ENCODE data around the gene RNASEL.

RNASEL gene

GRCh38 chr1:182621906-182622305 is 32.9 kb upstream of the RNASEL start:
- in situ Hi-C loops (cut with HindIII; ENCODE audit: low sequenced_read_pairs): no loop called here

GRCh38 chr1:182620924-182621585 is 32.0 kb upstream of the RNASEL start:
- in situ Hi-C loops (cut with HindIII; ENCODE audit: low sequenced_read_pairs): no loop called here

- in situ Hi-C loops (cut with HindIII; ENCODE audit: low sequenced_read_pairs): no loop called here
Observed at GRCh38 chr1:182617734-182618351, 28.8 kb upstream of the RNASEL start.

GRCh38 chr1:182617014-182617429 is 28.0 kb upstream of the RNASEL start:
- in situ Hi-C loops (cut with HindIII; ENCODE audit: low sequenced_read_pairs): no loop called here

- in situ Hi-C loops (cut with HindIII; ENCODE audit: low sequenced_read_pairs): no loop called here
Observed at GRCh38 chr1:182616130-182617013, 27.3 kb upstream of the RNASEL start.

GRCh38 chr1:182615468-182616129 is 26.5 kb upstream of the RNASEL start:
- in situ Hi-C loops (cut with HindIII; ENCODE audit: low sequenced_read_pairs): no loop called here

GRCh38 chr1:182614796-182615454 is 25.9 kb upstream of the RNASEL start:
- in situ Hi-C loops (cut with HindIII; ENCODE audit: low sequenced_read_pairs): no loop called here

- in situ Hi-C loops (cut with HindIII; ENCODE audit: low sequenced_read_pairs): no loop called here
Observed at GRCh38 chr1:182611787-182612186, 22.7 kb upstream of the RNASEL start.

- in situ Hi-C loops (cut with HindIII; ENCODE audit: low sequenced_read_pairs): no loop called here
Observed at GRCh38 chr1:182611326-182611725, 22.3 kb upstream of the RNASEL start.

GRCh38 chr1:182610606-182611194 is 21.6 kb upstream of the RNASEL start:
- in situ Hi-C loops (cut with HindIII; ENCODE audit: low sequenced_read_pairs): no loop called here

GRCh38 chr1:182608845-182609610 is 20.0 kb upstream of the RNASEL start:
- in situ Hi-C loops (cut with HindIII; ENCODE audit: low sequenced_read_pairs): no loop called here

GRCh38 chr1:182608236-182608635 is 19.2 kb upstream of the RNASEL start:
- in situ Hi-C loops (cut with HindIII; ENCODE audit: low sequenced_read_pairs): no loop called here

- in situ Hi-C loops (cut with HindIII; ENCODE audit: low sequenced_read_pairs): no loop called here
Observed at GRCh38 chr1:182607566-182607965, 18.5 kb upstream of the RNASEL start.

- in situ Hi-C loops (cut with HindIII; ENCODE audit: low sequenced_read_pairs): no loop called here
Observed at GRCh38 chr1:182604175-182605164, 15.4 kb upstream of the RNASEL start, which contains the start of gene RGS16. TSS of gene RGS16 (minus strand) at chr1:182604389. CDS start at chr1:182604259, 130 bp downstream.

GRCh38 chr1:182603646-182604174 is 14.7 kb upstream of the RNASEL start:
- in situ Hi-C loops (cut with HindIII; ENCODE audit: low sequenced_read_pairs): no loop called here

- in situ Hi-C loops (cut with HindIII; ENCODE audit: low sequenced_read_pairs): no loop called here
Observed at GRCh38 chr1:182602935-182603645, 14.0 kb upstream of the RNASEL start.

GRCh38 chr1:182601913-182602312 is 12.9 kb upstream of the RNASEL start:
- in situ Hi-C loops (cut with HindIII; ENCODE audit: low sequenced_read_pairs): no loop called here
